ENCODE data around the gene PVALEF.

DNA sequence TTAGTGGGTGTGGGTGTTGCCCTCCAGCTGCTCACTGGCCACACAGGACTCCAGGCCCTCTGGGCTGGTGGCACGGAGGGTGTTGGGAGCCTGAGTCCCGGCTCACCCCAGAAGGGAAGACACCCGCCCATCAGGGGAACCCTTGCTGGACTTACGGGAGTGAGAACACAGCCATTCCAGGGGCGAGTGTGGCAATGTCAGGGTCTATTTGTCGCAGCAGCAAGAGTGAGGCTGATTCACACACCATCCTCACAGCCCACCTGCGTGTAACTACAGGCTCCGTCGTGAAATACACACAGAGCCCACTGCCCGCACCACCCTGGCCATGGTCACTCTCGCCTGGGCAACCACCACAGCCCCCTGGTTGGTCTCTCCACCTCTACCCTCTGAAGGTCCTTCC, 18.5 kb downstream of the PVALEF start:
- TF ChIP-seq ARNT (IDR thresholded peaks at IDR 0.05), result no peak
- TF ChIP-seq HDGF (IDR thresholded peaks at IDR 0.05; ENCODE audit: borderline replicate concordance), result no peak
- no peak for TF ChIP-seq SUZ12 (IDR thresholded peaks at IDR 0.05)
- no peak for TF ChIP-seq TARDBP (IDR thresholded peaks at IDR 0.05)
- TF ChIP-seq FOXK2 (IDR thresholded peaks at IDR 0.05), result no peak
- TF ChIP-seq BHLHE40 (IDR thresholded peaks at IDR 0.05; ENCODE audit: borderline replicate concordance), result no peak
- TF ChIP-seq FOXM1 (IDR thresholded peaks at IDR 0.05; ENCODE audit: borderline replicate concordance), result no peak
- no peak for TF ChIP-seq FOXA1 (IDR thresholded peaks at IDR 0.05)
- TF ChIP-seq ELF4 (IDR thresholded peaks at IDR 0.05), result no peak
- TF ChIP-seq SP1 (IDR thresholded peaks at IDR 0.05), result no peak
- TF ChIP-seq ZNF384 (IDR thresholded peaks at IDR 0.05), result no peak

Data from HEK293T (cell line).